Measurements from ENCODE around the gene CLPSL2. TPM values are rescaled to one million over a fixed set of nuclear protein-coding genes. Genes with fewer than 3 reads are reported as not detected.
A peak's percentile ranks its signal among the peaks of the same experiment; 100 is the strongest.

Gene CLPSL2
- total RNA-seq, 1 donor from 2014 or later: not detected

GRCh38 chr6:35737413-35738211 is 38.8 kb upstream of the CLPSL2 start:
- no peak overlapping the region for H3K4me3 Mint-ChIP-seq
- peak overlapping the region; percentile 86 for H3K27ac Mint-ChIP-seq
- no peaks in the 10 kb centered on the region for H3K79me2 ChIP-seq (ENCODE audit: low read depth)
- H3K4me1 ChIP-seq: peaks cover 43% of the 10 kb centered on the region
- peaks cover 70% of the 10 kb centered on the region for H3K4me1 Mint-ChIP-seq
- no peak overlapping the region for H3K4me3 ChIP-seq
- H2AFZ ChIP-seq (replicated peaks): peak overlapping the region; percentile 26
- H3K9me3 Mint-ChIP-seq: no peaks in the 10 kb centered on the region
- no peak overlapping the region for H3K4me2 ChIP-seq
- peak overlapping the region; percentile 90 for H3K27ac ChIP-seq
- H4K20me1 ChIP-seq (ENCODE audit: low read depth): no peaks in the 10 kb centered on the region
- no peaks in the 10 kb centered on the region for H3K9me3 ChIP-seq (ENCODE audit: low read depth)
- TF ChIP-seq EZH2 (IDR thresholded peaks at IDR 0.05) (no peak), EZH2phosphoT487 (IDR thresholded peaks at IDR 0.05) (no peak), CTCF (IDR thresholded peaks at IDR 0.05) (peak; percentile 62)
- H3K27me3 Mint-ChIP-seq (ENCODE audit: insufficient read depth, low read depth): peaks cover 8% of the 10 kb centered on the region
- no peaks in the 10 kb centered on the region for H3K36me3 ChIP-seq
- peaks cover 59% of the 10 kb centered on the region for H3F3A ChIP-seq (ENCODE audit: low read depth)
- no peaks in the 10 kb centered on the region for H3K27me3 ChIP-seq
- no peaks in the 10 kb centered on the region for H3K36me3 Mint-ChIP-seq
- no peak for DNase-seq (ENCODE audit: low spot score)
- H3K9ac ChIP-seq: no peak overlapping the region

DNA sequence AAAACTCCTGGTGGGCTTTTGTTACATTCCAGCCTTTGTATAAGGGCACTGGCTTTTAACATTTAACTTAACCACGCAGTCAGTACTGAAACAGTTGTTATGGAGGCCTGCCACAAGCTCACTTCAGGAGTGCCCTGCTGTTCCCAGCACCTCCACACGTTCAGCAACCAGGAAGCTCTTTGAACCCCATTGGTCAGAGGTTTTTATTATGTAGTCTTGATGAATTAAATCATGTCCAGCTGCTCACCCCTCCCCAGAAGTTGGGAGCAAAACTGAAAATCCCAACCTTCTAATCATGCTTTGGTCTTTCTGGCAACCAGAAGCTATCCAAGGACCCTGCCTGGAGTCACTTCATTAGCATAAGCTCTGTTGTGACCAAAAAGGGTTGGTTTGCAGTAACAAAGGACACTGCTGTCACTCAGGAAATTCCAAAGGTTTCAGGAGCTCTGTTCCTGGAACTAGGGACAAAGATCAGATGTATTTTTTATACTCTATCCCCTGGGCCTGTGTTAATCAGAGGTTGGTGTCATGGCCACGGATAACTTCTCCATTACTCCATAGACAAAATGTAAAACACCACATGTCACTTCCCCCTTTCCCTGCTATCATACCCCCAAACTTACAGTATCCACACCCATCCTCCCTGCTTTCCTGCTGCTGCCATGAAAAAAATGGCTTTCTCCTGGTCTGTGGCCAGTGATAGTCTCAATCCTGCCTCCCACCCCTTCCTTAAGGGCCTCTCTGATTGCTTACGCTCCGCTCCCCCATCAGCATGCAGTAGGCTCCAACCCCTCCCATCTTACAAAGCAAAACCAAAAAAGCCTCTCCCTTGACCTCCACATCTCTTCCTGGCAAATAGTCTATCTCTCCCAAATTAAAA is 36.5 kb upstream of the CLPSL2 start:
- DNase-seq (ENCODE audit: low spot score): peak; percentile 89

DNA sequence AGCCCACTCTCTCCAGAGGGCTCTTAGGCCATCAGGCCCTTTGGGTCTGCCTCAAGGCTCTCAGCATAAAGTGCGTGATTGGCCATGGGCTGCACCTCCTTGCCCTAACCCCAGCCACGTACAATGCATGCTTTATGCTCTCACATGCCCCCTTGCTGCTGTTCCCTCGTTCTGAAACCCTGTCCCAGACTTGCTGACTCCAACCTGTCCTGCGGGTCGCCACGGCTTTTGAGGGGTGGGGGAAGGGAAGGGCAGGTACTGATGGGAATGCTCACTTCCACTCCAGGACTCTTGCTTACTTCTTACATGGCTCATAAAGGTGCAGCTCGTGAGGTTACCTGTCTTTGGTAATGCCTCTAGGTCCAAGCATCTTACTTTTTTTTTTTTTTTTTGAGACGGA is 33.6 kb upstream of the CLPSL2 start:
- Mint-ChIP-seq H3K4me1 (peaks cover 45% of the 10 kb centered on the region), H3K36me3 (peaks cover 3% of the 10 kb centered on the region), H3K27me3 (ENCODE audit: insufficient read depth, low read depth) (peaks cover 11% of the 10 kb centered on the region), H3K4me3 (peak overlapping the region; percentile 7), H3K9me3 (peaks cover 6% of the 10 kb centered on the region), H3K27ac (peak overlapping the region; percentile 97)
- Histone ChIP-seq H3K27ac (no peak overlapping the region), H3K79me2 (ENCODE audit: low read depth) (no peaks in the 10 kb centered on the region), H3F3A (ENCODE audit: low read depth) (peaks cover 40% of the 10 kb centered on the region), H3K4me1 (peaks cover 33% of the 10 kb centered on the region), H2AFZ (replicated peaks) (peak overlapping the region; percentile 8), H3K27me3 (no peaks in the 10 kb centered on the region), H3K9ac (no peak overlapping the region), H3K36me3 (no peaks in the 10 kb centered on the region), H4K20me1 (ENCODE audit: low read depth) (no peaks in the 10 kb centered on the region), H3K4me3 (no peak overlapping the region), H3K4me2 (no peak overlapping the region), H3K9me3 (ENCODE audit: low read depth) (no peaks in the 10 kb centered on the region)
- TF ChIP-seq EZH2phosphoT487 (IDR thresholded peaks at IDR 0.05): no peak
- TF ChIP-seq CTCF (IDR thresholded peaks at IDR 0.05): peak; percentile 5
- DNase-seq (ENCODE audit: low spot score): no peak

More for the DNA sequence above, 36.5 kb upstream of the CLPSL2 start:
- no peak overlapping the region for H2AFZ ChIP-seq (replicated peaks)
- TF ChIP-seq CTCF (IDR thresholded peaks at IDR 0.05) (no peak), EZH2phosphoT487 (IDR thresholded peaks at IDR 0.05) (no peak), EZH2 (IDR thresholded peaks at IDR 0.05) (no peak)
- H3K4me2 ChIP-seq: peak overlapping the region; percentile 69
- peak overlapping the region; percentile 90 for H3K27ac ChIP-seq
- H3K4me1 ChIP-seq: peaks cover 38% of the 10 kb centered on the region
- H3F3A ChIP-seq (ENCODE audit: low read depth): peaks cover 46% of the 10 kb centered on the region
- no peaks in the 10 kb centered on the region for H3K36me3 ChIP-seq
- H3K4me3 ChIP-seq: peak overlapping the region; percentile 28
- no peaks in the 10 kb centered on the region for H3K27me3 ChIP-seq
- Mint-ChIP-seq H3K27me3 (ENCODE audit: insufficient read depth, low read depth) (peaks cover 14% of the 10 kb centered on the region), H3K9me3 (no peaks in the 10 kb centered on the region), H3K4me1 (peaks cover 62% of the 10 kb centered on the region), H3K4me3 (peak overlapping the region; percentile 65), H3K27ac (peak overlapping the region; percentile 99), H3K36me3 (no peaks in the 10 kb centered on the region)
- no peak overlapping the region for H3K9ac ChIP-seq
- no peaks in the 10 kb centered on the region for H3K79me2 ChIP-seq (ENCODE audit: low read depth)
- H4K20me1 ChIP-seq (ENCODE audit: low read depth): no peaks in the 10 kb centered on the region
- no peaks in the 10 kb centered on the region for H3K9me3 ChIP-seq (ENCODE audit: low read depth)

Measured in neural progenitor cell (in vitro differentiated cells).